Measurements from ENCODE around the gene OBP2A.

DNA sequence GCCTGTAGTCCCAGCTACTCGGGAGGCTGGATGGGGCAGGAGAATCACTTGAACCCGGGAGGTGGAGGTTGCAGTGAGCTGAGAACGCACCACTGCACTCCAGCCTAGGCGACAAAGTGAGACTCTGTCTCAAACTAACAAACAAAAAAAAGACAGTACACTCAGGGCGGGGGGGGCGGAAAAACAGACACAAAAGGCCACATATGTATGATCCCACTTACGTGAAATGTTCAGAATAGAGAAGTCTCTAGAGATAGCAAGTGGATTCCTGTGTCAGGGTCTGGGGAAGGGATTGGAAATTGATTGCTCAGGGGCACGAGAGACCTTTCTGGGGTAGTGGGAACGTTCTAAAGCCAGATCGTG lies 33.7 kb upstream of the OBP2A start:
- TF ChIP-seq, protein P1, sequence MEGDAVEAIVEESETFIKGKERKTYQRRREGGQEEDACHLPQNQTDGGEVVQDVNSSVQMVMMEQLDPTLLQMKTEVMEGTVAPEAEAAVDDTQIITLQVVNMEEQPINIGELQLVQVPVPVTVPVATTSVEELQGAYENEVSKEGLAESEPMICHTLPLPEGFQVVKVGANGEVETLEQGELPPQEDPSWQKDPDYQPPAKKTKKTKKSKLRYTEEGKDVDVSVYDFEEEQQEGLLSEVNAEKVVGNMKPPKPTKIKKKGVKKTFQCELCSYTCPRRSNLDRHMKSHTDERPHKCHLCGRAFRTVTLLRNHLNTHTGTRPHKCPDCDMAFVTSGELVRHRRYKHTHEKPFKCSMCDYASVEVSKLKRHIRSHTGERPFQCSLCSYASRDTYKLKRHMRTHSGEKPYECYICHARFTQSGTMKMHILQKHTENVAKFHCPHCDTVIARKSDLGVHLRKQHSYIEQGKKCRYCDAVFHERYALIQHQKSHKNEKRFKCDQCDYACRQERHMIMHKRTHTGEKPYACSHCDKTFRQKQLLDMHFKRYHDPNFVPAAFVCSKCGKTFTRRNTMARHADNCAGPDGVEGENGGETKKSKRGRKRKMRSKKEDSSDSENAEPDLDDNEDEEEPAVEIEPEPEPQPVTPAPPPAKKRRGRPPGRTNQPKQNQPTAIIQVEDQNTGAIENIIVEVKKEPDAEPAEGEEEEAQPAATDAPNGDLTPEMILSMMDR (IDR thresholded peaks at IDR 0.05 in 2 of 3, conservative IDR thresholded peaks at IDR 0.05 in 1 of 3; ENCODE audit: borderline replicate concordance in 1 of 3, insufficient read depth in 1 of 3, low read depth in 2 of 3, low read length in 2 of 3): no peak
- no peak for TF ChIP-seq SRF (IDR thresholded peaks at IDR 0.05; ENCODE audit: low read depth)
- no peak for TF ChIP-seq EZH2 (IDR thresholded peaks at IDR 0.05)
- TF ChIP-seq ZFX (IDR thresholded peaks at IDR 0.05): no peak
- no peak for TF ChIP-seq YY1 (IDR thresholded peaks at IDR 0.05; ENCODE audit: extremely low read depth, insufficient replicate concordance, low read depth, low read length)
- TF ChIP-seq, protein P2, sequence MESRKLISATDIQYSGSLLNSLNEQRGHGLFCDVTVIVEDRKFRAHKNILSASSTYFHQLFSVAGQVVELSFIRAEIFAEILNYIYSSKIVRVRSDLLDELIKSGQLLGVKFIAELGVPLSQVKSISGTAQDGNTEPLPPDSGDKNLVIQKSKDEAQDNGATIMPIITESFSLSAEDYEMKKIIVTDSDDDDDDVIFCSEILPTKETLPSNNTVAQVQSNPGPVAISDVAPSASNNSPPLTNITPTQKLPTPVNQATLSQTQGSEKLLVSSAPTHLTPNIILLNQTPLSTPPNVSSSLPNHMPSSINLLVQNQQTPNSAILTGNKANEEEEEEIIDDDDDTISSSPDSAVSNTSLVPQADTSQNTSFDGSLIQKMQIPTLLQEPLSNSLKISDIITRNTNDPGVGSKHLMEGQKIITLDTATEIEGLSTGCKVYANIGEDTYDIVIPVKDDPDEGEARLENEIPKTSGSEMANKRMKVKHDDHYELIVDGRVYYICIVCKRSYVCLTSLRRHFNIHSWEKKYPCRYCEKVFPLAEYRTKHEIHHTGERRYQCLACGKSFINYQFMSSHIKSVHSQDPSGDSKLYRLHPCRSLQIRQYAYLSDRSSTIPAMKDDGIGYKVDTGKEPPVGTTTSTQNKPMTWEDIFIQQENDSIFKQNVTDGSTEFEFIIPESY (IDR thresholded peaks at IDR 0.05; ENCODE audit: extremely low read depth, insufficient replicate concordance, low read length): no peak
- no peak for TF ChIP-seq POLR2A (IDR thresholded peaks at IDR 0.05; ENCODE audit: borderline replicate concordance, extremely low read depth, insufficient read depth, insufficient read length)
